Neural cell (in vitro differentiated cells): ENCODE results near the gene MYBBP1A. TPM values are rescaled to one million over a fixed set of nuclear protein-coding genes. Genes with fewer than 3 reads are reported as not detected.

Experiments used
- H2AFZ ChIP-seq: fragments of 200-600, 300-800 bp; sonication (generic), shearing (Covaris generic); 2 replicates; pipeline ENCODE4 v1.6.0; 2014; ENCODE audit warnings: low read depth, mild to moderate bottlenecking, antibody characterized with exemption, low read length, moderate library complexity
- H3F3A ChIP-seq: fragments of 200-600 bp; shearing (Covaris generic); 2 replicates; pipeline ENCODE4 v1.6.1; 2016; ENCODE audit warnings: mild to moderate bottlenecking, moderate library complexity, mixed read lengths, antibody characterized with exemption, low read length; ENCODE audit not compliant: insufficient read depth, poor library complexity, severe bottlenecking
- H3K27ac ChIP-seq: fragments of 200-600, 300-800 bp; sonication (generic), shearing (Covaris generic); 2 replicates; pipeline ENCODE4 v1.5.1; 2014; ENCODE audit warnings: mild to moderate bottlenecking, low read length, moderate library complexity
- H3K27me3 ChIP-seq: fragments of 300-800, 200-600 bp; sonication (generic), shearing (Covaris generic); 2 replicates; pipeline ENCODE4 v1.6.0; 2014; ENCODE audit warnings: mild to moderate bottlenecking, low read depth, low read length, moderate library complexity; ENCODE audit not compliant: insufficient read depth
- H3K36me3 ChIP-seq: fragments of 300-800, 200-600 bp; sonication (generic), shearing (Covaris generic); 2 replicates; pipeline ENCODE4 v1.5.1; 2014; ENCODE audit warnings: mild to moderate bottlenecking, antibody characterized with exemption, low read length, moderate library complexity; ENCODE audit not compliant: insufficient read depth
- H3K4me2 ChIP-seq: fragments of 300-800, 200-600 bp; sonication (generic), shearing (Covaris generic); 2 replicates; pipeline ENCODE4 v1.6.0; 2014; ENCODE audit warnings: mild to moderate bottlenecking, low read length
- H3K4me3 ChIP-seq: fragments of 300-800, 200-600 bp; sonication (generic), shearing (Covaris generic); 2 replicates; pipeline ENCODE4 v1.5.1; 2014; ENCODE audit warnings: mild to moderate bottlenecking, low read length, moderate library complexity
- H3K79me2 ChIP-seq: fragments of 200-600 bp; shearing (Covaris generic); replicated peaks from 2 replicates; pipeline ENCODE4 v1.6.0; 2014; ENCODE audit warnings: mild to moderate bottlenecking, low read length, moderate library complexity; ENCODE audit not compliant: insufficient read depth
- H3K9ac ChIP-seq: fragments of 300-800, 200-600 bp; sonication (generic), shearing (Covaris generic); 2 replicates; pipeline ENCODE4 v1.6.1; 2016; ENCODE audit warnings: mild to moderate bottlenecking, low read length, mixed read lengths
- H3K9me2 ChIP-seq: fragments of 200-600 bp; shearing (Covaris generic); 2 replicates; pipeline ENCODE4 v1.6.1; 2016; ENCODE audit warnings: mild to moderate bottlenecking, low read length, mixed read lengths; ENCODE audit not compliant: insufficient read depth
- H3K9me3 ChIP-seq: fragments of 200-600, 300-800 bp; sonication (generic), shearing (Covaris generic); 2 replicates; pipeline ENCODE4 v1.6.1; 2016; ENCODE audit warnings: mild to moderate bottlenecking, mixed run types, low read length, moderate library complexity, mixed read lengths
- H4K20me1 ChIP-seq: fragments of 200-600 bp; shearing (Covaris generic); 2 replicates; pipeline ENCODE4 v1.6.1; 2016; ENCODE audit warnings: mild to moderate bottlenecking, mixed run types; ENCODE audit not compliant: insufficient read depth
- EP300 ChIP-seq: fragments of 450-650 bp; conservative IDR thresholded peaks from 2 replicates; pipeline ENCODE4 v1.6.1; 2014; ENCODE audit warnings: antibody characterized with exemption, mild to moderate bottlenecking, moderate library complexity; ENCODE audit not compliant: poor library complexity, severe bottlenecking
- EZH2 ChIP-seq: fragments of 200-600, 300-800 bp; shearing (Covaris generic), sonication (generic); IDR thresholded peaks from 2 replicates; pipeline ENCODE4 v1.6.1; 2014; ENCODE audit warnings: antibody characterized with exemption, low read length, borderline replicate concordance, mild to moderate bottlenecking; ENCODE audit not compliant: insufficient read depth, poor library complexity, severe bottlenecking
- MXI1 ChIP-seq: fragments of 450-650 bp; conservative IDR thresholded peaks from 2 replicates; pipeline ENCODE4 v1.6.1; 2014; ENCODE audit warnings: antibody characterized with exemption, mild to moderate bottlenecking; ENCODE audit not compliant: poor library complexity, severe bottlenecking
- POLR2AphosphoS5 ChIP-seq: IDR thresholded peaks from 2 replicates; pipeline ENCODE4 v1.6.1; 2012
- RAD21 ChIP-seq: fragments of 450-650 bp; conservative IDR thresholded peaks from 2 replicates; pipeline ENCODE4 v1.6.1; 2014; ENCODE audit warnings: antibody characterized with exemption, mild to moderate bottlenecking, moderate library complexity
- SMC3 ChIP-seq: fragments of 450-650 bp; conservative IDR thresholded peaks from 2 replicates; pipeline ENCODE4 v1.6.1; 2014; ENCODE audit warnings: antibody characterized with exemption, mild to moderate bottlenecking, moderate library complexity; ENCODE audit not compliant: poor library complexity
- TAF1 ChIP-seq: IDR thresholded peaks from 2 replicates; pipeline ENCODE4 v1.6.1; 2012; ENCODE audit warnings: low read depth
- polyA plus RNA-seq: library from polyadenylated mRNA; depleted of rRNA; stranded (reverse); fragments of >200 nt; gene quantifications from 2 replicates; pipeline ENCODE4 v1.2.3, GENCODE V29; 2014
- TF ChIP-seq, protein P1 (sequence below): IDR thresholded peaks from 2 replicates; pipeline ENCODE4 v1.6.1; 2012; ENCODE audit warnings: borderline replicate concordance
- TF ChIP-seq, protein P2 (sequence below): fragments of 450-650 bp; IDR thresholded peaks from 2 replicates; pipeline ENCODE4 v1.5.1; 2014; ENCODE audit warnings: antibody characterized with exemption, mild to moderate bottlenecking, moderate library complexity; ENCODE audit not compliant: poor library complexity, severe bottlenecking

MYBBP1A gene
- polyA plus RNA-seq, 1 donor from 2014 or later = 15.6 TPM

DNA sequence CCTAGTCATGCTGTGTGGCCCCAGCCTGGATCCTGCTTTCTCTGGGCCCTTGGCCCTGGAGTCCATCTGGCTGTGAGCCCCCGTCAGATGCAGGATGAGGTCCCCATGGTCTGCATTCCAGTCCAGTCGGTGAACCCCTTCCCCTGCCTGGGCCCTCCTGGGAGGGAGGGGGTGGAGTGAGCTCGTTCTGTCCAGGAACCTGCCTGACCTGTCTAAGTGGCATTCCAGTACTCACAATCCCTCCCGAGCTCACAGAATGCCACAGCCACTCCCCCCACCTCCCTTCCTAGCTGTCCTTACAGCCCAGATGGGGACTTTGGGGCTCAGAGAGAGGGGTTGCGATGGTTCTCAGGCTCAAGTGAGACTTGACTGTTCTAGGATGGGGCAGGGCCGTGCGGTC lies 41.0 kb downstream of the MYBBP1A start:
- H3K27ac ChIP-seq = no peak overlapping the region
- no peak overlapping the region for H3K4me2 ChIP-seq
- no peak overlapping the region for H3K9ac ChIP-seq
- no peaks in the 10 kb centered on the region for H3K9me2 ChIP-seq
- H3K9me3 ChIP-seq = no peaks in the 10 kb centered on the region
- no peaks in the 10 kb centered on the region for H3F3A ChIP-seq
- no peaks in the 10 kb centered on the region for H3K27me3 ChIP-seq
- no peaks in the 10 kb centered on the region for H3K79me2 ChIP-seq
- no peaks in the 10 kb centered on the region for H4K20me1 ChIP-seq
- H3K36me3 ChIP-seq = no peaks in the 10 kb centered on the region
- H2AFZ ChIP-seq = no peak overlapping the region
- H3K4me3 ChIP-seq = no peak overlapping the region
- no peak for TF ChIP-seq SMC3

DNA sequence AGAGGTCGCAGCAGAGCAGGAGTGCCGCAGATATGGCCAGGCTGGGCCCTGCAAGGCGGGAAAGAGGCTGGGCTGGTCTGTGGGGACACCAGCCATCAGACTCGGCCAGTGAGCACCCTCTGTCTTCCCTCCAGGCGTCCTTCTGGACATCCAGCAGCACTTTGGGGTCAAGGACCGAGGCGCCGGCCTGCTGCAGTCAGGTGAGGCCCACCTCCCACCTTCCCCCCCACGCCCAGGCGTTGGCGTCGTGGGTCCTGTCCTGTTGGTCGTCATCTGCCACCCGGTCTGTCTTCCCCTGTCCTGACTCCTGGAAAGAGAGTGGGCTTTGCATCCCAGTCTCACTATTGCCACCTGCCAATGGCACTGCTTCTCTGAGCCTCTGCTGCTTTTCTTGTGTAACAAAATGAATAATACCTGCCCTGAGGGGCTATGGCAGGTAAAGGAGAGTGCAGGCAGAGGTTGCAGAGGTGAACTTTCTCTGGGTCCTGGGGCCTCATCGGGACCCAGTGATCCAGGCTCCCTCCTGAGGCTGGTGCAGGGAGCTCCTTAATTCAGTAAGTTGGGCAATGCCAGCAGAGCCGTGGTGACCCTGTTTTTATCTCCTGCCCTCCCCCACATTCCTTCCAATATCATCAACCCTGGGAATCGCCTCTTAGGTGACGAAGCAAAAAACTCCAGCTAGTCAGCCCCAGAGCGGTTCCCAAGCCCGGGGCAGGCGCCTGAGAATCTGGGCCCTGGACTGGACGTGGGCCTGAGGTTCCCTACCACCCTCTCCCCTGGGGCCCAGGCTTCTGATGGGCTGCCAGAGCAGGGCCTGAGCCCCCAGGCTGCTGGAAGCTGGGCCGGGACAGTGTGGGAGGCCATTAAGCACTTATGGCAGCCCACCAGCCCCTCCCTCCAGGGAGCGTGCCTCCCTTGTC lies 41.8 kb downstream of the MYBBP1A start:
- no peaks in the 10 kb centered on the region for H4K20me1 ChIP-seq
- H3K4me2 ChIP-seq = no peak overlapping the region
- H3K9ac ChIP-seq = no peak overlapping the region
- no peaks in the 10 kb centered on the region for H3K9me2 ChIP-seq
- H3K36me3 ChIP-seq = no peaks in the 10 kb centered on the region
- no peak overlapping the region for H3K4me3 ChIP-seq
- TF ChIP-seq POLR2AphosphoS5 (no peak), RAD21 (no peak), SMC3 (no peak), TAF1 (no peak), MXI1 (no peak), EP300 (no peak), EZH2 (no peak)
- TF ChIP-seq, protein P1, sequence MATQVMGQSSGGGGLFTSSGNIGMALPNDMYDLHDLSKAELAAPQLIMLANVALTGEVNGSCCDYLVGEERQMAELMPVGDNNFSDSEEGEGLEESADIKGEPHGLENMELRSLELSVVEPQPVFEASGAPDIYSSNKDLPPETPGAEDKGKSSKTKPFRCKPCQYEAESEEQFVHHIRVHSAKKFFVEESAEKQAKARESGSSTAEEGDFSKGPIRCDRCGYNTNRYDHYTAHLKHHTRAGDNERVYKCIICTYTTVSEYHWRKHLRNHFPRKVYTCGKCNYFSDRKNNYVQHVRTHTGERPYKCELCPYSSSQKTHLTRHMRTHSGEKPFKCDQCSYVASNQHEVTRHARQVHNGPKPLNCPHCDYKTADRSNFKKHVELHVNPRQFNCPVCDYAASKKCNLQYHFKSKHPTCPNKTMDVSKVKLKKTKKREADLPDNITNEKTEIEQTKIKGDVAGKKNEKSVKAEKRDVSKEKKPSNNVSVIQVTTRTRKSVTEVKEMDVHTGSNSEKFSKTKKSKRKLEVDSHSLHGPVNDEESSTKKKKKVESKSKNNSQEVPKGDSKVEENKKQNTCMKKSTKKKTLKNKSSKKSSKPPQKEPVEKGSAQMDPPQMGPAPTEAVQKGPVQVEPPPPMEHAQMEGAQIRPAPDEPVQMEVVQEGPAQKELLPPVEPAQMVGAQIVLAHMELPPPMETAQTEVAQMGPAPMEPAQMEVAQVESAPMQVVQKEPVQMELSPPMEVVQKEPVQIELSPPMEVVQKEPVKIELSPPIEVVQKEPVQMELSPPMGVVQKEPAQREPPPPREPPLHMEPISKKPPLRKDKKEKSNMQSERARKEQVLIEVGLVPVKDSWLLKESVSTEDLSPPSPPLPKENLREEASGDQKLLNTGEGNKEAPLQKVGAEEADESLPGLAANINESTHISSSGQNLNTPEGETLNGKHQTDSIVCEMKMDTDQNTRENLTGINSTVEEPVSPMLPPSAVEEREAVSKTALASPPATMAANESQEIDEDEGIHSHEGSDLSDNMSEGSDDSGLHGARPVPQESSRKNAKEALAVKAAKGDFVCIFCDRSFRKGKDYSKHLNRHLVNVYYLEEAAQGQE = no peak
- TF ChIP-seq, protein P2, sequence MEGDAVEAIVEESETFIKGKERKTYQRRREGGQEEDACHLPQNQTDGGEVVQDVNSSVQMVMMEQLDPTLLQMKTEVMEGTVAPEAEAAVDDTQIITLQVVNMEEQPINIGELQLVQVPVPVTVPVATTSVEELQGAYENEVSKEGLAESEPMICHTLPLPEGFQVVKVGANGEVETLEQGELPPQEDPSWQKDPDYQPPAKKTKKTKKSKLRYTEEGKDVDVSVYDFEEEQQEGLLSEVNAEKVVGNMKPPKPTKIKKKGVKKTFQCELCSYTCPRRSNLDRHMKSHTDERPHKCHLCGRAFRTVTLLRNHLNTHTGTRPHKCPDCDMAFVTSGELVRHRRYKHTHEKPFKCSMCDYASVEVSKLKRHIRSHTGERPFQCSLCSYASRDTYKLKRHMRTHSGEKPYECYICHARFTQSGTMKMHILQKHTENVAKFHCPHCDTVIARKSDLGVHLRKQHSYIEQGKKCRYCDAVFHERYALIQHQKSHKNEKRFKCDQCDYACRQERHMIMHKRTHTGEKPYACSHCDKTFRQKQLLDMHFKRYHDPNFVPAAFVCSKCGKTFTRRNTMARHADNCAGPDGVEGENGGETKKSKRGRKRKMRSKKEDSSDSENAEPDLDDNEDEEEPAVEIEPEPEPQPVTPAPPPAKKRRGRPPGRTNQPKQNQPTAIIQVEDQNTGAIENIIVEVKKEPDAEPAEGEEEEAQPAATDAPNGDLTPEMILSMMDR = no peak
- no peaks in the 10 kb centered on the region for H3K27me3 ChIP-seq
- no peak overlapping the region for H2AFZ ChIP-seq
- no peaks in the 10 kb centered on the region for H3F3A ChIP-seq
- no peaks in the 10 kb centered on the region for H3K79me2 ChIP-seq
- H3K9me3 ChIP-seq = no peaks in the 10 kb centered on the region
- no peak overlapping the region for H3K27ac ChIP-seq
